ENCODE results near the gene PIP4K2A. TPM values are rescaled to one million over a fixed set of nuclear protein-coding genes. Genes with fewer than 3 reads are reported as not detected.

Gene PIP4K2A
- total RNA-seq, 1 donor from 2014 or later = 101 TPM

GRCh38 chr10:22556774-22557173 lies 157.6 kb downstream of the PIP4K2A start:
- H3K4me1 Mint-ChIP-seq = peaks cover 9% of the 10 kb centered on the region
- no peak overlapping the region for H3K27ac Mint-ChIP-seq
- no peak overlapping the region for H3K4me3 Mint-ChIP-seq
- no peak for DNase-seq
- peaks cover 19% of the 10 kb centered on the region for H3K36me3 Mint-ChIP-seq (ENCODE audit: low read depth)
- intact Hi-C loops (cut with micrococcal nuclease) = no loop called here
- H3K27me3 Mint-ChIP-seq = no peaks in the 10 kb centered on the region
- H3K9me3 Mint-ChIP-seq = no peaks in the 10 kb centered on the region

GRCh38 chr10:22554461-22555182 lies 159.8 kb downstream of the PIP4K2A start:
- no peak overlapping the region for H3K4me3 Mint-ChIP-seq
- no peak overlapping the region for H3K27ac Mint-ChIP-seq
- H3K4me1 Mint-ChIP-seq = peaks cover 14% of the 10 kb centered on the region
- no peak for DNase-seq
- no peaks in the 10 kb centered on the region for H3K27me3 Mint-ChIP-seq
- intact Hi-C loops (cut with micrococcal nuclease) = no loop called here
- no peaks in the 10 kb centered on the region for H3K9me3 Mint-ChIP-seq
- H3K36me3 Mint-ChIP-seq (ENCODE audit: low read depth) = peaks cover 27% of the 10 kb centered on the region

GRCh38 chr10:22553452-22553995 lies 160.9 kb downstream of the PIP4K2A start:
- H3K4me1 Mint-ChIP-seq = peaks cover 14% of the 10 kb centered on the region
- intact Hi-C loops (cut with micrococcal nuclease) = no loop called here

GRCh38 chr10:22552888-22553378 lies 161.4 kb downstream of the PIP4K2A start:
- H3K36me3 Mint-ChIP-seq (ENCODE audit: low read depth) = peaks cover 32% of the 10 kb centered on the region
- H3K27me3 Mint-ChIP-seq = no peaks in the 10 kb centered on the region
- H3K4me3 Mint-ChIP-seq = no peak overlapping the region
- H3K4me1 Mint-ChIP-seq = peaks cover 14% of the 10 kb centered on the region
- intact Hi-C loops (cut with micrococcal nuclease) = no loop called here
- H3K9me3 Mint-ChIP-seq = no peaks in the 10 kb centered on the region
- H3K27ac Mint-ChIP-seq = no peak overlapping the region
- no peak for DNase-seq

More at GRCh38 chr10:22553452-22553995, 160.9 kb downstream of the PIP4K2A start:
- H3K9me3 Mint-ChIP-seq = no peaks in the 10 kb centered on the region
- no peak overlapping the region for H3K27ac Mint-ChIP-seq
- no peaks in the 10 kb centered on the region for H3K27me3 Mint-ChIP-seq
- H3K36me3 Mint-ChIP-seq (ENCODE audit: low read depth) = peaks cover 26% of the 10 kb centered on the region
- no peak overlapping the region for H3K4me3 Mint-ChIP-seq
- DNase-seq = no peak

- Mint-ChIP-seq H3K27me3 (no peaks in the 10 kb centered on the region), H3K36me3 (ENCODE audit: low read depth) (peaks cover 41% of the 10 kb centered on the region), H3K4me3 (no peak overlapping the region), H3K27ac (peak overlapping the region; percentile 49), H3K4me1 (peaks cover 13% of the 10 kb centered on the region), H3K9me3 (no peaks in the 10 kb centered on the region)
- no peak for DNase-seq
- intact Hi-C loops (cut with micrococcal nuclease) = no loop called here
These were observed 162.6 kb downstream of the PIP4K2A start for GRCh38 chr10:22551681-22552365.

GRCh38 chr10:22550732-22551131 lies 163.6 kb downstream of the PIP4K2A start:
- H3K27me3 Mint-ChIP-seq = no peaks in the 10 kb centered on the region
- peak; percentile 85 for DNase-seq
- peaks cover 11% of the 10 kb centered on the region for H3K4me1 Mint-ChIP-seq
- no peaks in the 10 kb centered on the region for H3K9me3 Mint-ChIP-seq
- H3K36me3 Mint-ChIP-seq (ENCODE audit: low read depth) = peaks cover 47% of the 10 kb centered on the region
- no peak overlapping the region for H3K27ac Mint-ChIP-seq
- no peak overlapping the region for H3K4me3 Mint-ChIP-seq
- intact Hi-C loops (cut with micrococcal nuclease) = loop anchor here (1.0 kb wide), 1 partner anchor 439 kb away; no protein-coding TSS in a partner anchor

- Mint-ChIP-seq H3K9me3 (no peaks in the 10 kb centered on the region), H3K4me1 (peaks cover 15% of the 10 kb centered on the region), H3K36me3 (ENCODE audit: low read depth) (peaks cover 55% of the 10 kb centered on the region), H3K4me3 (no peak overlapping the region), H3K27ac (no peak overlapping the region), H3K27me3 (no peaks in the 10 kb centered on the region)
- no peak for DNase-seq
- intact Hi-C loops (cut with micrococcal nuclease) = no loop called here
These were observed 166.0 kb downstream of the PIP4K2A start for GRCh38 chr10:22548344-22548743.

GRCh38 chr10:22545643-22546042 lies 168.7 kb downstream of the PIP4K2A start:
- intact Hi-C loops (cut with micrococcal nuclease) = no loop called here
- peaks cover 60% of the 10 kb centered on the region for H3K36me3 Mint-ChIP-seq (ENCODE audit: low read depth)

GRCh38 chr10:22544325-22545068 lies 169.9 kb downstream of the PIP4K2A start:
- peaks cover 61% of the 10 kb centered on the region for H3K36me3 Mint-ChIP-seq (ENCODE audit: low read depth)
- no peak for DNase-seq
- H3K4me3 Mint-ChIP-seq = no peak overlapping the region
- no peaks in the 10 kb centered on the region for H3K9me3 Mint-ChIP-seq
- intact Hi-C loops (cut with micrococcal nuclease) = no loop called here
- no peaks in the 10 kb centered on the region for H3K27me3 Mint-ChIP-seq
- peaks cover 4% of the 10 kb centered on the region for H3K4me1 Mint-ChIP-seq
- no peak overlapping the region for H3K27ac Mint-ChIP-seq

More at GRCh38 chr10:22545643-22546042, 168.7 kb downstream of the PIP4K2A start:
- Mint-ChIP-seq H3K27me3 (no peaks in the 10 kb centered on the region), H3K4me3 (no peak overlapping the region), H3K27ac (no peak overlapping the region), H3K9me3 (no peaks in the 10 kb centered on the region), H3K4me1 (peaks cover 4% of the 10 kb centered on the region)
- no peak for DNase-seq

- intact Hi-C loops (cut with micrococcal nuclease) = no loop called here
- H3K4me1 Mint-ChIP-seq = peaks cover 4% of the 10 kb centered on the region
- DNase-seq = no peak
- no peak overlapping the region for H3K4me3 Mint-ChIP-seq
- H3K27ac Mint-ChIP-seq = no peak overlapping the region
- no peaks in the 10 kb centered on the region for H3K27me3 Mint-ChIP-seq
- no peaks in the 10 kb centered on the region for H3K9me3 Mint-ChIP-seq
- H3K36me3 Mint-ChIP-seq (ENCODE audit: low read depth) = peaks cover 64% of the 10 kb centered on the region
These were observed 171.6 kb downstream of the PIP4K2A start for GRCh38 chr10:22542773-22543172.

- Mint-ChIP-seq H3K4me1 (peaks cover 4% of the 10 kb centered on the region), H3K27me3 (no peaks in the 10 kb centered on the region), H3K9me3 (no peaks in the 10 kb centered on the region), H3K27ac (no peak overlapping the region), H3K36me3 (ENCODE audit: low read depth) (peaks cover 61% of the 10 kb centered on the region), H3K4me3 (no peak overlapping the region)
- no peak for DNase-seq
- intact Hi-C loops (cut with micrococcal nuclease) = no loop called here
These were observed 172.5 kb downstream of the PIP4K2A start for GRCh38 chr10:22541900-22542299.

GRCh38 chr10:22539579-22540298 lies 174.6 kb downstream of the PIP4K2A start:
- H3K4me1 Mint-ChIP-seq = peaks cover under 1% of the 10 kb centered on the region
- peaks cover 7% of the 10 kb centered on the region for H3K9me3 Mint-ChIP-seq
- H3K36me3 Mint-ChIP-seq (ENCODE audit: low read depth) = peaks cover 70% of the 10 kb centered on the region
- no peak overlapping the region for H3K4me3 Mint-ChIP-seq
- intact Hi-C loops (cut with micrococcal nuclease) = no loop called here
- H3K27ac Mint-ChIP-seq = no peak overlapping the region
- DNase-seq = no peak
- H3K27me3 Mint-ChIP-seq = no peaks in the 10 kb centered on the region

GRCh38 chr10:22537810-22538209 lies 176.6 kb downstream of the PIP4K2A start:
- no peak for DNase-seq
- intact Hi-C loops (cut with micrococcal nuclease) = no loop called here
- Mint-ChIP-seq H3K27ac (no peak overlapping the region), H3K4me3 (no peak overlapping the region), H3K27me3 (no peaks in the 10 kb centered on the region), H3K4me1 (no peaks in the 10 kb centered on the region), H3K9me3 (peaks cover 7% of the 10 kb centered on the region), H3K36me3 (ENCODE audit: low read depth) (peaks cover 78% of the 10 kb centered on the region)

Data from activated CD4-positive, alpha-beta T cell treated with anti-CD3 and anti-CD28 coated beads, Interleukin-2, amount 10 ng/mL, durations not matched to agents 24 days and 14 days (primary cell).